NOMO-1 (cell line): ENCODE data around the gene RERE.
A peak's percentile ranks its signal among the peaks of the same experiment; 100 is the strongest.
"Not testable (repeated sequence)": the region's sequence is repeated elsewhere in the genome, so short reads cannot be mapped to it uniquely, and the experiment has no call there.

Source experiments
- DNase-seq, 2 experiments: peaks; one replicate each; lab custom pipeline; 2025; ENCODE audit not compliant: unreplicated experiment in 2 of 2; lab: John Stamatoyannopoulos, UW

Gene RERE

DNA sequence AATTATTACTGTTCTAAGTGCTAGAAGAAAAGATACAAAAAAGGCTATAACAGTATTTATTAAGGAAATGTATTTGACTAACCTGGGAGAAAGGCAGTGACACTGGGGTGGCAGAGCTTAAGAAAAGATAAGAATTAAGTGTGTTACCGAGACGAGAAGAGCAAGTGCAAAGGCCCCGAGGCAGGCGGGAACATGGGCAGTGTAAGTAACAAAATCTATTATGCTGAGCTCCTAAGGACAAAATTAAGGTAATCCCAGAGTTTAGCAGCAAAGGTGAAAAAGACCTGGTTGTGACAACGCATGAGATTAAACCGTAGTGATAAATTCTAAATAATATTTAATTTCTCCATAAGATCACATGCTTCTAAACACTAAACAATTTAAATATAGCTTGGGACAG is 167.6 kb downstream of the RERE start:
- DNase-seq = no peak

GRCh38 chr1:8649027-8649426 is 168.4 kb downstream of the RERE start:
- no peak for DNase-seq

DNA sequence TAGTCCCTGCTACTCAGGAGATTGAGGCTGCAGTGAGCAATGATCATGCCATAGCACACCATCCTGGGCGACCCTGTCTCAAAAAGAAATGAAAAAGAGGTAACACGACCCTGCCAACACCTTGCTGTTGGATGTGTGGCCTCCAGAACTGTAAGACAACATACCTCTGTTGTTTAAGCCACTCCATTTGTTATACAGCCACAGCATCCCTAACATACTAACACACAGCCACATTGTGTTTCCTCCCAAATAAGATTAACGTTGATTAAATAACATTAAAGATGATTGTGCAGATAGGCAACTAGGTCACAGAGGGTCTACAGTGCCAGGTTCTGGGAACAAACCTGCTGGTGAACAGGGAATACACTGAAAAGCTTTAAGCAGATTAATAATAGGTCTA is 170.4 kb downstream of the RERE start:
- DNase-seq = no peak

- DNase-seq = no peak
These were observed 171.3 kb downstream of the RERE start for GRCh38 chr1:8646189-8646588.

DNA sequence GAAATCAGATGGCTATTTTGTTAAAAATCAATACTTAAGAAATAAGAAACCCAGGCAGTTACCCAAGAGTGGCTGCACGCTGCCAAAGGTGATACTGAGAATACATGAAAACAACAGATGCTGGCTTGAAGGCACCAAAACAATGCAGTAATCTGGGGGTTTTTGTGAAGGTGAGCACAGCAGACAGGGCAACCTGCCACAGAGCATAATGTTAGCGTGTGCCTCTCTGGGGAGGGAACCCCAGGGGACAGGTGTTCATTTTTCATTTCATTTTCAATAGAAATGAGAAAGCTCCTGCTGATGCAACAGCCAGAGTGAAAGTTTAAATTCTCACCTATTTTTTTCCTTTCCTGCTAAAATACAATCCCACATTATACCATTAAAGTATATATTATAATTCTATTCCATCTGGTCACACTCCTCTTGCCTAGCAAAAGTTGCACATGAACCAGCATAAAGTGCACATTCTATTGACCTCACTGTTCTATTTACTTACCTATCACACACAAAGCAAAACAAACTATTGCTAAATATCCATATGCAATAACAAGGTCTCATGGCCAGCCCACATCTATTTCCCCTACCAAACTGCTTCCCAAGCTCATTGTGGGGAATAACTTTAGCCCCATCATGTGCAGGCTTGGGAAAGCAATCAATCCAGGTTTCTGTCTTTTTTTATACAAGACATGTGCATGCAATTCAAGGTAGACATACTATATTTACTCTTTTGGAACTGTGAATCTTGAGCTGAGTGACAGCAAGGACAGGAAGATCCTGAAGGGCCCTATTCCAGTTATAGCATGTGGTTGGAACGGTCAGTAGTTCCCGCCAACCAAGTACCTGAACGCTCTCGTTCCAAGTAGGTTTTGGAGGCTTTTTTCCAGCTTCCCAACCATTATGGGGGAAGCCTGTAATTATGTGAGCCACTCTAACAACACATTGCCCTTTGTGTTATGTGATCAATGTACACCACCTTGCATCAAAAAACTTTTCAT is 173.6 kb downstream of the RERE start:
- DNase-seq = no peak

- no peak for DNase-seq
These were observed 175.3 kb downstream of the RERE start for GRCh38 chr1:8642114-8642513.

DNA sequence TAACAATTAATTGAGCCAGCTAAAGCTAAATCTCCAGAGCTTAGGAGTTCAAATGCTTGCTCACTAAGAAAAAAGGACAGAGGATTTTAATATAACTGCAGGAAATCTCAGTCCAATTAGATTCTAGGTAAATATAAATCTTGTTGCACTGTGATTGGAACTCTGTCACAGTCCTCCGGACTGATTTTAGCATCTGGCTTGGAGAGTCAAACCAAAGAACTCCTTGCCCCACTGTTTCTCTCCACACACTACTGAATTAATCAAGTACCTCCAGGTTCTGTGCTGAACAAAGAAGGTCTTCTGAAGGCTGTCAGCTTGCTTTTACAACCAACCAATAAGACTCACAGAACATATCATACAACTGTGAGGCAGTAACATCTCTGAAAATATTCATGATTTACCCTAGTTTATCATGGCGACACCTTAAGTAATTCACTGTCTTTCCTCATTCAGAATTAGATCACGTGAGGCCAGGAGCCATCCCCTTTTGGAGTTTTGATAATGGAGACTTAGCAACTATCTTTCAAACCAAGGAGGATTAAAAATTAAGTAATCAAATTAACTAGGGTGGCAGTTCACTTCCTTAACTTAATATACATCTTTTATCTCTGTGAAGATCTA is 176.0 kb downstream of the RERE start:
- no peak for DNase-seq

GRCh38 chr1:8640950-8641349 is 176.5 kb downstream of the RERE start:
- no peak for DNase-seq

DNA sequence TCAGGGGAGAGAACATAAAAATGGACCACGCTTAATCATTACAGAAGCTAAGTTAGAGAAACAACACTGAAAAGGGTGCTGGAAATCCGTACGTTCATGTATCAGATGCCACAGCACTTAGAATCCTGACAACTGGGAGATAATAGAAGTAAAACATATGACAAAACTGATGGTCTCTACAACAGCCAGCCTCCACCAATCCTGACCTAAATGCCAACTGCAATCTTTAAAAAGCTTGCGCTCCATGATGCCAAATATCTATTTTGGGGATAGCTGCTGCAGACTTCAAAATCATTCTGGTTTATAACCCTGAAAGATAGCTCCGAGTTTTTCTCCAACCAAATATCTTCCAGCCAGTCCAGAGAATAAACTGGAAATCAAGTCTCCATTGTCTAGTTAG is 178.3 kb downstream of the RERE start:
- DNase-seq = no peak

DNA sequence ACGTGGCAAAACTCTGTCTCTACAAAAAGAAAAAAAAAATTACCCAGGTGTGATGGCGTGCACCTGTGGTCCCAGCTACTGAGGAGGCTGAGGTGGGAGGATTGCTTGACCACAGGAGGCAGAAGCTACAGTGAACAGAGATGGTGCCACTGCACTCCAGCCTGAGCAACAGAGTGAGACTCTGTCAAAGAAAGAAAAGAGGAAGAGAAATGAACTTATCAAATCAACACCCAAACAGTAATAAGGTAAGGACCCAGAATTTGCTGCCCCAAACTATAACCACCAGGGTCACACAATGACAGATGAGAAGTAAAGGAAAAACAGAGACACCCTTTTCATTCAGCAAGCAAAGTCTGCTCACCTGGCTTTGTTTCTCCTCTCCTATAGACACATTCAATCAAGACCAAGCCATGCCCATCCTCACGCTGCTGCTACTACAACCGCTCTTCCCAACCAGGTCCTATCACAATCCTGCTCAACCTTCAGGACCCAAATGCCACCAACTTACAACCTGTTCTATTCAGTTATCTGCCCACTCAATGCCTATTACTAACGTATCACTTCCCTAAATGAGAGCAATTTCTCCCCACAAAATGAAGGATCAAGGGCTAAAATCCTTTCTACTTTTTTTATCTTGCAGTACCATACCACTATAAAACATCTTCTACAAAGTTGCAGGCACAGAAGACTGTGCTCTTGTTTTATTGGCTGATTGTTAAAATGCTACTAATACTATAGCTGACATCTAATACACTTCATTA is 183.5 kb downstream of the RERE start:
- no peak for DNase-seq

- DNase-seq = no peak
These were observed 185.3 kb downstream of the RERE start for GRCh38 chr1:8632102-8632501.

DNA sequence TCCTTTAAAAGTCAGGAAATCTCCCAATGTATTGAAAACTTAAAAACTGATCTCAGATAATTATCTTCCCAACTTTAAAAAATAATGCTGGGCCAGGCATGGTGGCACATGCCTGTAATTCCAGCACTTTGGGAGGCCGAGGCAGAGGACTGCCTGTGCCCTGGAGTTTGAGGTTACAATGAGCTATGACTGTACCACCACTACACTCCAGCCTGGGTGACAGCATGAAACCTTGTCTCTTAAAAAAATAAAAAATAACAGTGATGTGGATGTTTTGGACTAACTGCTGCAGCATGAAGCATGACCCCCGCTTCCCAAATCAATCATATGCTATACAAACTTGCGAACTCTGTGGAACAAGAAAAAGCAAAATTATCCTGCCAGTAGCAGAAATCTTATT is 186.3 kb downstream of the RERE start:
- no peak for DNase-seq

- peak; percentile 45 to 86 for DNase-seq
These were observed 188.0 kb downstream of the RERE start for GRCh38 chr1:8629241-8630091.

GRCh38 chr1:8628606-8629005 is 188.8 kb downstream of the RERE start:
- DNase-seq = no peak

DNA sequence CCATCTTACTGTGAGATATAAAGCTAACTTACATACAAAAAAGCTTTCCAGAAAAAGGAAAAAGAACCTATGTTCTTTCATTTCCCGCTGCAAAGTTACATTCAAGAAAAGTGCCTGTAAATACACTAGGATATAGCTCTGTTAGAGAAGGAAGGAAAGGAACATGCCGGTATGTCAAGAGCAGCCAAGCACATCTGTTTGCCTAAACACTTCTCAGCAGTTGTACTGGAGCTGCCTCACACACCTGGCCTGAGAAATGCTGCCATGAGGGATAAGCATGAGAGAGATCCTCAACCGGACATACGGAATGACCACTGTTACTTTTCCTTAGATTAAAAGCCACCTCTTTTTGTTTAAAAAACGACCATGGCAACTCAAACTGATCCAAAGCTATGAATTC is 189.7 kb downstream of the RERE start:
- no peak for DNase-seq

- DNase-seq = no peak
These were observed 191.2 kb downstream of the RERE start for GRCh38 chr1:8625981-8626898.

DNA sequence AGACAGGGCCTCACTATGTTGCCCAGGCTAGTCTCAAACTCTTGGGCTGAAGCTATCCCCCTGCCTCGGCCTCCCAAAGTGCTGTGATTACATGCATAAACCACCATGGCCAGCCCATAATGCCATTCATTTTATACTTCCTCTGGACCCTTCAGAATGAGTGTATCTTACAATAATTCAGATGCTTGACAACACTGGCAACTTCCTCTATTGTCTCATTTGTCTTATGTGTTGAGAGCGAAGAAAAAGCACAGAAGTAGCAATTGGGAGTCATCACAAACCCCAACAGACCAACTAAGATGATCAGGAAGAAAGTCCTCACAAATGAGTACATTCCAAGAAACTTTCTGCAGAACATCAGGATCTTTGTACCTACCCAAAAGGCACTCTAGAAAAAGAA is 191.9 kb downstream of the RERE start:
- peak in 1 of 2 experiments; percentile 87 for DNase-seq

DNA sequence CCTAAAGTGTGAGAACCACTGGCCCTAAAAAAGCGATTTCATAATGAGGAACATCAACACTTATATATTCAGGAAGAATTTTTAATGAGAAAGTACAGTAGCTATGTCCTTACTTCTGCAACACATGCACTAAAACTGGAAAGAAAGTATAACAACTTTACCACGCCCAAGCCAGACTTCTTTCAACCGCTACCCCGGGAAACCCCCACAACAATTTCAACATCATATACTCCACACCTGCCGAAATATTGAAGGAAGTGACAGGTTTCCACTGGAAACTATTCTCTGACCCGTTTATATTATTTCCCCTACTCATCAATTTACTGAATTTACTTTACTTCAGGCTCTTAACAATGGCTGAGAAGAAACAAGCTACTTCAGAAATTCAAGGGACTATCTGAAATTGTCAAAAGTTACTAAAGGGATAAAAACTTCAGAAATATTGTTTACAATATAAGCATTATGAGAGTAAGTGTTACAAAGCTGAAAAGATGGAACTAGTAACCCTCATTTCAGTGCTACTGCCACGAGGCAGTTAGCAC is 193.7 kb downstream of the RERE start:
- not testable (repeated sequence) for DNase-seq

DNA sequence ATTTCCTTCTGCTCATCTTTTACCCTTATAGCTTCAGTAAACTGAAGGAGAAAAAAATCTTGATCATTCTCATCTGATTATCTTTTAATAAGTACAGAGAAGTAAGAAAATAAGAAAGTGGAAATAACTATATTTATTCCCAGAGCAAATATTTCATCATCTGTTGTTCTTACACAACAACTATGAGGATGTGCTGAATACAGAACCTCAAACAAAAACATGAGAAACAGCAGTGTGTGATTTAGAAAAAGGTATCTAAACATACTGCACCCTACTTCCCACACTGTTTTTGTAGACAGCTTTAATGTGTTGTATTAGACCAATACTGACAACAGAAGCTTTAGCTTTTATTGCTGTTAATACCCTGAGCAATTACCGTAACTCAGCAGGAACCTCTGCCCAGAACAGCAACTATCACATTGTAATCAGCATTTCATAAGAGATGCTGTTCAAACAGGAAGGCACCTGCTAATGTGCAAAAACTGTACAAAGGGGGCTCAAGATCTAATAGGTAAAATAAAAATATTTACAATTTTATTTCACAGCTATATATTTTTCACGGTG is 195.6 kb downstream of the RERE start:
- not testable (repeated sequence) for DNase-seq
